Left renal cortex interstitium (tissue), 4 donors: ENCODE data around the gene MBLAC1. TPM values are rescaled to one million over a fixed set of nuclear protein-coding genes. Genes with fewer than 3 reads are reported as not detected.
A peak's percentile ranks its signal among the peaks of the same experiment; 100 is the strongest.

Source experiments
- DNase-seq, 4 donors: peaks; one replicate each; pipeline ENCODE4 v3.0.0-alpha.2; 2013; ENCODE audit warnings: low read depth in 4 of 4, low spot score in 2 of 4, missing footprints in 1 of 4
- polyA plus RNA-seq, 4 donors: library from polyadenylated mRNA; unstranded; fragments of 120-200 nt; gene quantifications; one replicate each; pipeline ENCODE4 v1.2.1, GENCODE V29; 2013; ENCODE audit not compliant: insufficient read length in 4 of 4

MBLAC1 gene
- polyA plus RNA-seq, 4 donors: 1.7 to 2.5 (median 1.9) TPM

- no peak for DNase-seq
These were observed 40.5 kb downstream of the MBLAC1 start for GRCh38 chr7:100166970-100167911.

DNA sequence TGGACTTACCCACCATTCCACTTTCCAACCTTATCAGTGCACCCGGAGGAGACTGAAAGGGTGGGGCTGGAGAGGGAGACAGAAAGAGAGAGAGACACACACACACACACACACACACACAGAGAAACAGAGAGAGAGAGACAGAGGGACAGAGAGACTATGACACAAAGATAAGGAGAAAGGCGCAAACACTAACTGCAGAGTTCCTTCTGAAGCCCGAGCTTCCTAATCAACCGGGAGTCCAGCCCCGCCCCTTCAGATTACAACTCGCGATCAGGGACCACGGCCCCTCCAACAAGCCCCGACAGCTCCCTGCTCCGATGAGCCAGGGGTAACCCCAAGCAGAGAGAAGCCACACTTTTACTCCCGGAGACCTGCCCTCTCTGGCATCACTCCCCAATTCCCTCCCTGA, 41.2 kb downstream of the MBLAC1 start:
- DNase-seq: no peak

- DNase-seq: no peak
These were observed 42.5 kb downstream of the MBLAC1 start for GRCh38 chr7:100169147-100169850.

DNA sequence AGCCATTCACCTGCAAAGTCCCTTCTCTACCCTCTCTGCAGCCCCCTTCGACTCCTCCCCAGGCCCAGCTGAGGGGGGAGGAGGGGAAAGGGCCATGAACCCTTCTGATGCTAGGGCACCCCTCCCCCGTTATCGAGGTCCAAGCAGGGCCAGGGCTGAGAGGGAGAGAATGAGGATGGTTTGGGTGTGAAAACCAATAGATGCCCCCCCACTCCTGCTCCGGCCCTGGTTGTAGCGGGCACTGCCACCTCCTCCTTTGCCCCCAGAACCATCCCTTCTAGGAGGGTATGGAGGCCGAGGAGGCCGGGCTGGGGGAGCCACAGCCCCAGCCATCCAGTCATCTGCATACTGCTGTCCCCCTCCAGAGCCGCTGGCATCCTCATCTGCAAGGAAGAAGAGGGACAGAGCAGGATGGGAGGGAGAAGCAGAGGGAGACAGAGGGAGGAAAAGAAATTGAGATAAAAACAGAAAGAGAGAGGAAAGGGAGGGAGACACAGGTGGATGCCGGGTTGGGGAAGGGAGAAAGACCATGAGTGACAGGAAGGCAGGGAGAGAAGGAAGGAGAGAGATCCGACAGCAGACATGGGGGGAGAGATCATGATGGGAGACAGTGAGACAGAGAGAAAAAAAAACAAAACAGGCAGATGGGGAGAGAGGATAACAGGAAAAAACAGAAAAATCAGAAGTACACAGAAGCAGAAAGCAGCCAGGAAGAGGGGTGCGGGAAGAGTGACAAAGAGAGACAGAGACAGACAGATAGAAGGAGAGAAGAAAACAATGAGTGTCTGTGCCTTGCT, 43.5 kb downstream of the MBLAC1 start:
- DNase-seq: no peak

GRCh38 chr7:100171087-100171681, 44.4 kb downstream of the MBLAC1 start:
- no peak for DNase-seq

GRCh38 chr7:100171840-100172239, 45.1 kb downstream of the MBLAC1 start:
- DNase-seq: no peak

DNA sequence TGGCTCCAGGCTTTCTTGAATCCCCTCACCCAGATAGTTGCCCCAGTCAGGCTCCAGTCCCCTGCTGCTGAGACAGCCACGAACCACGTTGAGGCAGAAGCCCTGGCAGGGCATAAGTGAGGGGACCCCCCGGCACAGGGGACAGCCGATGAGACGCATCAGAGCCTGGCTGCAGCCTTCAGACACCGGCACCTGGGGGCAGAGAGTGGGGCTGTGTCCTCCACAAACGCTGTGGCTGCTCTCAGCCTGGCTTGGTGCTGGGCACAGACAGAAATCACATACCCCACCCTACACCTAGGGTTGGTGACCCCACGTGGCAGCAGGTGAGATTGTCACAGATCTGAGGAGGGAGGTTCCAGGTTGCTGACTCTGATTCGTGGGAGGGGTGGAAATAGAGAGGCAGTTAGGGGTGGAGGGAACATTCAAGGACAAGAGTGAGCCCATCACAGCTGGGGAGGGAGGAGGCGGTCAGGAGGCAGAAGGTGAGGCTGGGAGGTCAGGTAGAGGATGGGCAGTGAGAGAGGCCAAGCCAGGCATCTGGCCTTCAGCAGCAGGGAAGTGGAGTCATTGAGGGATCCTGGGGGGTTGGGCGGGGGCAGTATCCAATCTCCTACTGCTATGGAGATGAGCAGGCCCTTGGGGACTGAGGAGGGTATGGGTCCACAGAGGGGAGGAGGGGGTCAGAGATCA, 47.2 kb downstream of the MBLAC1 start:
- no peak for DNase-seq

- DNase-seq: no peak
These were observed 47.8 kb downstream of the MBLAC1 start for GRCh38 chr7:100174582-100174981.

- no peak for DNase-seq
These were observed 48.6 kb downstream of the MBLAC1 start for GRCh38 chr7:100175296-100175935.

DNA sequence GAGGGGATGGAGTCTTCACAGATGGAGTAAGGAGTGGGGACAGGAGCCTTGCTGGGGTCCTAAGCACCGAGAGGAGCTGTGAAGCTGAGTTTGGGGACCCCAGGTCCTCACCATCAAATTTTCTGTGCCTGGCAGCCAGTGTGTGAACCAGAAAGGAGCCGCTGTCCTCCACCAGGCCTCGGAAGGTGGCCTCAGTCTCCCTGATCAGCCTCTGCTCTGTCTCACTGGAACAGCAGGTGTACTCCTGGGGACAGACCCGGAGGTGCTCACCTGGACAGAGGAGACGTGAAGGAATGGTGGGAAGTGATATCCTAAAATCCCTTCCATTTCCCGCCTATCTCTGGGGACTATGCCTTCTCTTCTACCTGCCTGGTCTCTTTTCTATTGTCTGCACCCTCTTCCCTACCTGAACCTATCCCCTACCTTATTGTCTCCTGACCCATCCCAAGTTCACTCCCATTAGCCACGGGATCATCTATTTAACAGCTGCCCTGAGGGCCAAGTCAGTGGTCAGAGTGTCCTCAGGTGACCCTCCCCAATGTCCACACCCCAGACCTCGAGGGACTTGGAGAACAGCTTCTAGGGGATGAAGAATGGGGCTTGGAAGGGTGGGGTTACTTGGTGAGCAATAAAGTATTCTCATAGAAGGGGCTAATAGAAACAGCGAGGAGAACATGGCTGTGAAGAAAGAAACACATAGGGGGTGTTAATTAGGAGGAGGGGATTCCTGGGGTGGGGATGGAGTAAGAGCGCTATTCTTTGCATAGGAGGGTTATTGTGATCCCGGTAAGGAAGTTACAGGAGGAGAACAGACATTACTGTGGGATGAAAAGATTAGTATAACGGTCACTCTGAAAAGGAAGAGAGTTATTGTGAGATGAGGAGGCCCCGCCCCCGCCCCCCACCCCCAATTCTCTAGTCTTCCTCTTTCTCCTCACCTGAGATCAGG, 49.6 kb downstream of the MBLAC1 start:
- DNase-seq: no peak

- DNase-seq: peak; percentile 75 to 92 (median 90)
These were observed 50.6 kb downstream of the MBLAC1 start, which contains the start of the genes GPC2 and STAG3 for GRCh38 chr7:100177045-100178001. Gene GPC2, minus strand, starts transcription at chr7:100177381. Its CDS starts 182 bp downstream, at chr7:100177199. Gene STAG3, plus strand, starts transcription at chr7:100177918. Its CDS starts 2,639 bp downstream, at chr7:100180557.

Other genes starting within 250 kb of the MBLAC1 start
- gene OR2AE1, start 249.9 kb upstream of the MBLAC1 start, polyA plus RNA-seq: under 1 TPM in 1 of 4 donors, not detected in 3; 0.14 TPM
- 10 to 100 TPM; 30.8 to 39.6 (median 37.2) TPM for gene TRIM4, start 207.4 kb upstream of the MBLAC1 start, polyA plus RNA-seq
- 1 to 10 TPM in 3 of 4 donors, under 1 TPM in 1; 0.76 to 1.4 (median 1.2) TPM for gene GJC3, start 197.3 kb upstream of the MBLAC1 start, polyA plus RNA-seq
- 10 to 100 TPM; 52.2 to 69.0 (median 62.5) TPM for gene AZGP1, start 150.9 kb upstream of the MBLAC1 start, polyA plus RNA-seq
- 10 to 100 TPM; 43.3 to 71.5 (median 57.5) TPM for gene ZKSCAN1, start 111.4 kb upstream of the MBLAC1 start, polyA plus RNA-seq
- gene ZSCAN21, start 77.2 kb upstream of the MBLAC1 start, polyA plus RNA-seq: 10 to 100 TPM; 21.4 to 22.8 (median 22.2) TPM
- gene ZNF3, start 45.2 kb upstream of the MBLAC1 start, polyA plus RNA-seq: 10 to 100 TPM; 46.5 to 57.6 (median 51.6) TPM
- gene COPS6, start 38.0 kb upstream of the MBLAC1 start, polyA plus RNA-seq: 100 to 1,000 TPM; 124 to 140 (median 136) TPM
- 100 to 1,000 TPM; 140 to 174 (median 160) TPM for gene MCM7, start 25.6 kb upstream of the MBLAC1 start, polyA plus RNA-seq
- 10 to 100 TPM; 28.0 to 38.0 (median 36.7) TPM for gene AP4M1, start 25.3 kb upstream of the MBLAC1 start, polyA plus RNA-seq
- 10 to 100 TPM; 52.0 to 73.0 (median 58.6) TPM for gene TAF6, start 7.6 kb upstream of the MBLAC1 start, polyA plus RNA-seq
- gene CNPY4, start 7.3 kb upstream of the MBLAC1 start, polyA plus RNA-seq: 10 to 100 TPM; 33.9 to 51.6 (median 46.0) TPM
- 100 to 1,000 TPM in 3 of 4 donors, 10 to 100 TPM in 1; 97.0 to 134 (median 116) TPM for gene LAMTOR4, start 22.0 kb downstream of the MBLAC1 start, polyA plus RNA-seq
- 10 to 100 TPM; 18.6 to 27.7 (median 23.6) TPM for gene TRAPPC14, start 31.8 kb downstream of the MBLAC1 start, polyA plus RNA-seq
- gene GAL3ST4, start 41.6 kb downstream of the MBLAC1 start, polyA plus RNA-seq: 1 to 10 TPM; 5.7 to 8.0 (median 6.3) TPM
- 10 to 100 TPM in 2 of 4 donors, 1 to 10 TPM in 2; 5.9 to 17.4 (median 13.1) TPM for gene GPC2, start 50.4 kb downstream of the MBLAC1 start, polyA plus RNA-seq
- 10 to 100 TPM in 3 of 4 donors, 1 to 10 TPM in 1; 7.5 to 37.1 (median 22.3) TPM for gene STAG3, start 51.0 kb downstream of the MBLAC1 start, polyA plus RNA-seq
- gene PVRIG, start 93.0 kb downstream of the MBLAC1 start, polyA plus RNA-seq: 10 to 100 TPM in 1 of 4 donors, 1 to 10 TPM in 3; 1.7 to 12.5 (median 5.0) TPM
- 1 to 10 TPM; 6.9 to 9.1 (median 7.1) TPM for gene SPDYE3, start 180.7 kb downstream of the MBLAC1 start, polyA plus RNA-seq
- 10 to 100 TPM; 20.6 to 64.3 (median 42.5) TPM for gene PILRB, start 231.2 kb downstream of the MBLAC1 start, polyA plus RNA-seq
- 1 to 10 TPM; 3.1 to 8.7 (median 5.8) TPM for gene PILRA, start 246.5 kb downstream of the MBLAC1 start, polyA plus RNA-seq